SKM-1 treated with dmso at 0.1 percent for 144 hours (cell line): ENCODE data around the gene CAMKV.
"Not testable (repeated sequence)": the region's sequence is repeated elsewhere in the genome, so short reads cannot be mapped to it uniquely, and the experiment has no call there.

Source experiments
- DNase-seq: peaks from one replicate; lab custom pipeline; 2025; ENCODE audit not compliant: unreplicated experiment; lab: John Stamatoyannopoulos, UW

Gene CAMKV

DNA sequence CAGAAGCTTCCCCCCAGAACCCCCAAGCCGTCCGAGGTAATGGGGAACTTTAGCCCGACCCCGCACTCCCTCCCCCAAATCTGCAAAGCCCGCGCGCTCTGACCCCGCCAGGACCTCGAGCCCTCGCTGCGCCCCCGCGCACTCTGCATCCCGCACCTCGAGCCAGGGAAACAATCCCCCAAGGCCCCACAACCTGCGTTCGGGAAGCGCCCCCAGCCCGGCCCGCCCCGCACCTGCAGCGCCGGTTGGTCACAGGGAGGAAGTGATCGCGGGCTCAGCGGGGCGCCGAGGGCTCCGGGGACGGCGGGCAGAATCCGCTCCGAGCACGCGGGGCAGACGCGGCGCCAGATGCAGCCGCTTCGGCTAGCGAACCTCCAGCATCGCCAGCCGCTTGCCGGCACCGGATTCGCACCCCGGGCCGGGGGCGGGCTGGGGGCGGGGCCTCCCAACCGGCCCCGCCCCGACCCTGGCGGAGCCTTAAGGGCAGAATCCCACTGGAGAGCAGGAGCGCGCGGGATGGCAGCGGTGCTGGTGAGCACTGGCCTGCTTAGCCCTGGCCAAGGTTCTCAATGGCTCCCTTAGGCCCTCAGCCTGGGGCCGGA, at the start of gene CAMKV:
CAMKV (minus strand) TSS at position 382 of the 602 bp plus-strand sequence. CDS start 7,518 bp downstream, outside the sequence.
- DNase-seq, result no peak

- DNase-seq, result peak; percentile 44
Observed at GRCh38 chr3:49917806-49918590, 48.3 kb upstream of the CAMKV start.

DNA sequence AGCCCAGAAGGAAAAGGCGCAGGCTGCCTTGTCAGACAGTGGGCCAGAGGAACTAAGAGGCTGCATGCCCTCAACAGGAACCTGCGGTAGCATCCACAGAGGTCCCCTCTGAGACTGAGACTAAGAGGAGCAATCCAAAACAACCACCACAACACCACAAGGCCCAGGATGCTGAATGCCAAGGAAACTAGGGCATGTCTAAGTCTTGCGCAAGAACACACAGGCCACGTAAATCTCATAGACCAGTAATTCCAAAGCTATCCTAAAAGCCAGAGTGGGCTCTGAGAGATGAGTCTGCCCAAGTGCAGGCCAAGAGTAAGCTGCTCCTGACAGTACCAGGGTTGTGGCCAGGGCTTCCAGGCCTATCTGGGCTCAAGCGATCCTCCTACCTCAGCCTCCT, 47.0 kb upstream of the CAMKV start:
- DNase-seq, result peak; percentile 34

DNA sequence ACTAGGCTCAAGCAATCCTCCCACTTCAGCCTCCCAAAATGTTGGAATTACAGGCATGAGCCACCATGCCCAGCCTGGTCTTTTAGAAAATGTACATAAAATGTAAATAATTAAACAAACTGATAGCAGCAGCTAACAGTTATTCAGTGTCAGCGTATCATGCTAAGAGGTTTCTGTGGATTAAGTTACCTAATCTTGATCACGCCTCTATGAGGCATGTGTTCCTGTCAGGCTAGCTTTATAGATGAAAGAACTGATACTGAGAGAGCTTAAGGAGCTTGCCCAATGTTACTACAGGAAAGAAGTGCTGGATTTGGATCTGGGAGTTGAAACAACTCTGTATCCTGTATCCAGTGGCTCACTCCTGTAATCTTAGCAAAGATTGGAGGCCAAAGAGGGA, 45.2 kb upstream of the CAMKV start:
- DNase-seq, result no peak

DNA sequence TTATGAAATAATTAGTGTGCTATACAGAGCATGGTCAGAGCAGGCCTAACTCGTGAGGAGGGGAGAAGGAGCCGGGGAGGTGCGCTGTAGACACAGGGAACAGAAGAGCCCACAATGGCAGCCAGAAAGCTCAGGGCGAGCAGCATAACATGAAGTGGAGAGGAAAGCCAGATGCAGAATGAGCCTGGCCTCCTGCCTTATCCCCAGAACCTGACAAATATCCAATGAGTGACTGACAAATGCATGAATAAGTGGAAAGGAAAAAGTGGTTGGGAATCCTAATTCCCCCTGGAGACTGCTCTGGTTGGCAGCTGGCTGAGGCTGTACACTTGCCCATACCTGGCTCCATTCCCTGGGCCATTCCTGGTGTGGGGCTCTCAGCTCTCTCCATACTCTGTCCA, 43.2 kb upstream of the CAMKV start:
- no peak for DNase-seq

DNA sequence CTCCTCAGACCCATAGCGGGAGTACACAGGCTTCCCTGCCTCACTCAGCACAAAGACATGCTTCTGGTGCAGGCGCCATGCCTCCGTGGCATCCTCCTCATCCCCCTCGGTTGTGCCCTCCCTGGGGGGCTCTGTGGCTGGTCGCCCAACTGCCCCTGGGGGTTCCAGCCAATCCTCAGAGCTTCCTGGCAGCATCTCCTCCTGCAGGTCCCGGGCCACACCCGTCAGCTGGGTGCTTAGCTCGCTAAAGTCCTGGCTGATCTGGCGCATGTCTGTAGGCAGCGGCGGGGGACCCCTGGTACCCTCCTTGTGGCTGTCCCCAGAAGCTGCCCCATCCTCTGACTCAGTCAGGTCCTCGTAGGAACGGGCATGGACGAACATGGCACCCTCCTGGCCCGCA, 41.9 kb upstream of the CAMKV start:
- no peak for DNase-seq

DNA sequence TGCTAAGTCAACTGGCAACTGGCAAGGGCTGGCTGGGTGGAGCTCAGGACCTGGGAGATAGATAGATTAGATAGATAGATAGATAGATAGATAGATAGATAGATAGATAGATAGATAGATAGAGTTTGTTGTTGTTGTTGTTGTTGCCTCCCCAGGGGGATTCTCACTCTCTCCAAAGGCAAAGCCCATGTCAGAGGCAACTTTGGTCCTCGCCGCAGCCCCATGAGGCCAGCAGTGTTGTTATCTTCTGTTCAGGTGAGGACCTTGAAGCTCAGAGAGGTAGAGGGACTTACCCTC, 41.4 kb upstream of the CAMKV start:
- no peak for DNase-seq

DNA sequence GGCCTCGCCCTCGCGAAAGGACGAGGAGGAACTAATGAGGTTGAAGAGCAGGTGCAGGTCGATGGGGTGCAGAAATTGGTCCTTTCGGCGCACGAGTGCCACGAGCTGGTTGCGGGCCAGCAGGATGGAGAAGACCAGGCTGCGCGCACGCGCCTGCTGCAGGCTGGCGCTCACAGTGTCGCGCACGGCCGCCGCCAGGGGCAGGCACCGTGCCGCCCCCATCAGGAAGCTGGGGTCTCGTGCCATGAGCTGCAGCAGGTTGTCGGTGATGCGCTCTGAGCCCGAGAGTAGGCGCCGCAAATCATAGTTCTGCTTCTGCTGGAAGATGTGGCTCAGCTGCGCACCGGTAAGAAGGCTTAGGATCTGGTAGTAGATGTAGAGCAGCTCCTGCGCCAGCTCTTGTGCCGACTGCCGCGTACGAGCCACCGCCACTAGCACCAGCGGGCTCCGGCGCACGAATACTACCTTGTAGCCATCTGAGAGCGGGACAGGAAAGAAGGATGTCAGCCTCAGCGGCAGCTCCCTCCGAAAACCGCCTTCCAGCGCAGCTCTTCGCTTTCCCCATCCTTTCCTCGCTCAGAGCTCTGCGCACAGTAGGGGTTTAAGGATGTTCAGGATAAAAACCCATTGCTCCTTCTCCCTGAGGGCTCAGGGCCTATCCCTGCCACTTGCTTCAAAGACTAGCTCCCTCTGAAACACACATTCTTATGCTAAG, 40.9 kb upstream of the CAMKV start:
- DNase-seq, result no peak

DNA sequence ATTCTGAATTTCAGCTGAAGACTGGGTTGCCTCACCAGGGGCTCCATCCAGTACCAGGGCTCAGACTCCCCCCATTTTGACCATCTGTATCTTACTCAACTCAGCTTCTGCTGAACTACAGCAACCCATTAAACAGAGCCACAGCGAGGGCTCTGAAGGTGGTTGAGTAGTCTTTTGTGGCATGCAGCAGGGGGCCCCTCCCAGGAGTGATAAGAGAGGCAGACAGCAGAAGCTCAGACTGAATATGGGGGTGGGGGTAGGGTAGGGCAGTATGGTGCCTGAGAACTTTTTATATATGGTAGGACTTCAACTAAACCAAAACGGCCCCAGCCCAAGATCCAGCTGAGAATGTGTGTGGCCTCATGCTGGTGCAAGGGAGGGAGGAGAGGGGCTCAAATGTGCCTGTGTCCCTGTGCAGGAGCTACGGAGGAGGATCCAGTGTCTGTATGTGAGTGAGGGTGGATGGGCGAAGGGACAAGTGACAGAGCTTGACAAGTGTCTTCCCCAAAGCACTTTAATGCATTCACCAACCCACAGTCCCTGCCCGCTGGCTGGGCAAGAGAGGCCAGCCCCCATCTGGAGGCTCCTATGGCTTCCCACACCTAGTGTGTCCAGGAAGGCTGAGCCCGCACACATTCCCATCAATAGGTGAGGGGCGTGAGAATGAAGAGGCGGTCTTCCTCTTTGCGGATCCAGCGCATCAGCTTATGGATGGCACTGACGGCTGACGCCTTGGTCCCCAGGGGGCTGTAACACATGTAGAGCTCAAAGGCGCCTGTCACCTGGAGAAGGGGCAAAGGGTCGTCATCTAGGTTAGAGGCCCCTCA, 38.9 kb upstream of the CAMKV start:
- DNase-seq, result no peak

GRCh38 chr3:49906073-49906743, 36.5 kb upstream of the CAMKV start:
- DNase-seq, result peak; percentile 36

- DNase-seq, result not testable (repeated sequence)
Observed at GRCh38 chr3:49904448-49904847, 34.7 kb upstream of the CAMKV start.

DNA sequence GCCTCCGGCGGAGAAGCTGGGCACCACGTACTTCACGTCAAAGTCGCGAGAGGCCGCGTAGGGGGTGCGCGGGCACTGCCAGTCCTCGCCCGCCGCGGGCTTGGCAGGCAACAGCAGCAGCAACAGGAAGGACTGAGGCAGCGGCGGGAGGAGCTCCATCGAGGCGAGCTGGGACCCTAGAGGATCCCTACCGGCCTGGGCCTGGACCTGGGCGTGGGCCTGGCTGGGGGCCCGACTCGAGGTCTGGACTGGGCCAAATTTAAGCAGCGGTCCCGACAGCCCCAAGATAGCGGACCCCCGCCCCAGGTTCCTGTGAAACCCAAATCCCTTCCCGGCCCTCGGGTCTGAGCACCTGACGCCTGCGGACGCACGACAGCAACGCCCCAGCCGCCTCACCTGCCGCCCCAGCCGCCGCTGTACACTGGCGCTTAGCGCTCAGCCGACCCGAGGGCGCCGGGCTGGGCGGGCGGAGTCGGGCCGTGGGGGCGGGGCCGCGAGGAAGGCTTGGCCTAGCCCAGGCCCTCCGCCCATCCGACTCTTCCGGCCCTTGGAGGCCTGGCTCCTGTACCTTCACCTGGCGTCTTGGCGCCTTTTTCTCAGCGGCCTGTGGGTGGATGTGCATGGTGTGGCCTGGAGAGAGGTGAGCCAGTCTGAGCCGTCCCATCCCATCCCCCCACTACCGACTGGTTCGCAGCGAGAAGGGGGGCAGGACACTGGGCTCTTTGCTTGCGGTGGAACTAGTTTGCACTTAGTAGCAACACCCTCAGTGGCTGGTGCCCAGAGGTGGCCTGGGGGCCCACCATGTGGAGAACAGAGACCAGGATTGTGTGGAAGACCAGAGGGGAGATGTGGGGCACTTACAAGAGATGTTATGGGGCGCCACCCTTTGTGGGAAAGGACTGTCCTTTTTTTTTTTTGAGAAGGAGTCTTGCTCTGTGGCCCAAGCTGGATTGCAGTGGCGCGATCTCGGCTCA, 34.0 kb upstream of the CAMKV start, which contains the start of gene MST1R:
MST1R (minus strand) TSS at position 423 of the 974 bp plus-strand sequence; CDS start at position 159, 264 bp downstream.
- DNase-seq, result no peak

DNA sequence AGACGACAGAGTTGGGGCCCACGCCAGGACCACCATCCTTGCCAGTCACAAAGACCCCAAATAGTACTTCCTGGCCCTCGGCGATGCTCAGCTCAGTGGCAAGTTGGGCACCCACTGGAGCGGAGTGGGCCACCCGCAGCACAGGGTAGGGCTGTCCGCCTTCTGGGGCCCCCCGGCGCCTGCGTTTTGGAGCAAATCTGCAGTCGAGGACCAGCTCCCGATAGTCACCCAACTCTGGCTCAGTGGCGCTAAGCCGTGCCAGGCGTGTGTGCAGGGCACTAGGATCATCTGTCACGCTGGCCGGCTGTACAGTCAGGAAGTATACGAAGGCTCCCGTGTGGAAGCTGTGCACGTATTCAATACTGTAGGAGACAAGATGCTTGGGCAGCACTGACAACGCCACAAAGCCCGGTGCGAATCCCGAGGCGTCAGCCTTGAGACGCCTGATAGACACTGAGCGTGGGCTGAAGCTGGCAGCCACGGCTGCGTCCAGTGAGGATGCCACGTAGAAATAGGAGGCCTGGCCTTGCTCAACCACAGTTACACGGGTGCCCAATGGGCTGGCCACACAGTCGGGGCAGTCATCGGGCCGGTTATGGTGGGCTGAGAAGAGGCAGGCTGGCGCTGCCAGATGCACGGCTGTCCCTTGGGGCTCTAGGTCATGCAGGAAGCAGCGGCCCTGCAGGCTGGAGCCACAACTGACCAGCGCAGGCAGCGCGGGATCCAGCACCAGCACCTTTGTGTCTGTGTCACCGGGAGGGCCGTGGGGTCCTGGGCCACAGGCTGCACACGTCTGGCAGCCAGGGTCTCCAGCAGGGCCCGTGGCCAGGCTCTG, 33.0 kb upstream of the CAMKV start:
- DNase-seq, result no peak

DNA sequence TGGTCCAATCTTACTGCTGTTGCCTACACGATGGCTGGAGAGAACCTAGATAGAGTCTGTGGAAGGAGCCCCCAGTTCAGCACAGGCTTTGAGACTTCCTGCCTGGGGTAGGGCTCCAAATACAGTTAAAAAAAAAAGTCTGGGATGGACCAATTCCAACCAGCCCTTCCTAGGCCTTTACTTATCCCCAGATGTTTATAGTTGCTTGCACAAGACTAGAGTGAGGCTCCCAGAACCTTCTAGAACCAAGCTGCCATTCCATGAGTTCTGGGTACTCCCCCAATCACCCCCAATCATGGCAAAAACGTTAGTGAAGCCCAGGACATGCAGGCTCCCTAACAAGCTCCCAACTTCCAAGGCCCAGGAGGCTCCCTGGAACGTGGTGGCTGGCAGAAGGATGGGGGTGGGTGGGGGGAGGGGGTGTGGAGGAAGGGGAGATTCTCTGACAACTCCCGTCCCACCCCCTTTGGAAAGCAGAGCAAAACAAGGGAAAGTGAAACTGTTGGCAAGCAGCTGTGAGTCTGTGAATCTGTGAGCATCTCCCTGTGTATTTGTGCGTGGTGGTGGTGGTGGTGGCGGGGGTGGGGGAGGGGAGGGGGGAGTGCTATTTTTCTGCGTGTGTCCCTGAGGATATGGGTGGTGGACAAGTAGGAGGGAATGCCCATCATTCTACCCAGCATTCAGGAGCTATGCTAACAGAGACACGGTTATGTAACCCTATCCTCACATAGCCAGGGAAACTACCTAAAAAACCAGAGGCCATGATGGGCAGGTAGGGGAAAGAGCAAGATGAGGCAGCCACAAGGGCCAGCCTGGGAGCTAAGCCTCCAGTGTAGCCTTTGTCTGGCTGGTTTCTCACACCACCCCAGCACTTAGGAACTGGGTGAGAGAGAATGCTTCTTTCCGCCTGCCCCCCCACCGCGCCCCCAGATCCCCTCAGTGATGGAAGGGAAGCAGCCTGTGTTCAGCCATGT, 31.9 kb upstream of the CAMKV start:
- DNase-seq, result no peak

- no peak for DNase-seq
Observed at GRCh38 chr3:49900491-49901153, 30.9 kb upstream of the CAMKV start.

- DNase-seq, result peak; percentile 11
Observed at GRCh38 chr3:49899815-49900214, 30.1 kb upstream of the CAMKV start.

- no peak for DNase-seq
Observed at GRCh38 chr3:49898991-49899390, 29.3 kb upstream of the CAMKV start.
